ENCODE data around the gene CCDC17. TPM values are rescaled to one million over a fixed set of nuclear protein-coding genes. Genes with fewer than 3 reads are reported as not detected.

The CCDC17 gene
- total RNA-seq (10 to 100 TPM in 2 of 5 donors, 1 to 10 TPM in 2, not detected in 1; 5.1 to 17.1 (median 11.1) TPM), polyA plus RNA-seq (under 1 TPM in 2 of 3 donors, not detected in 1; 0.68 to 0.83 TPM)
- long read RNA-seq, donor 1: 0 reads
- long read RNA-seq, donor 2: 0 reads
- long read RNA-seq, donor 3: 0 reads
- long read RNA-seq, donor 4: 0 reads
- long read RNA-seq, donor 5: 0 reads
- long read RNA-seq, donor 6: 0 reads
- long read RNA-seq, donor 7: 0 reads
- long read RNA-seq, donor 8: 0 reads
- long read RNA-seq, donor 9: 0 reads
- long read RNA-seq, donor 10: 0 reads

DNA sequence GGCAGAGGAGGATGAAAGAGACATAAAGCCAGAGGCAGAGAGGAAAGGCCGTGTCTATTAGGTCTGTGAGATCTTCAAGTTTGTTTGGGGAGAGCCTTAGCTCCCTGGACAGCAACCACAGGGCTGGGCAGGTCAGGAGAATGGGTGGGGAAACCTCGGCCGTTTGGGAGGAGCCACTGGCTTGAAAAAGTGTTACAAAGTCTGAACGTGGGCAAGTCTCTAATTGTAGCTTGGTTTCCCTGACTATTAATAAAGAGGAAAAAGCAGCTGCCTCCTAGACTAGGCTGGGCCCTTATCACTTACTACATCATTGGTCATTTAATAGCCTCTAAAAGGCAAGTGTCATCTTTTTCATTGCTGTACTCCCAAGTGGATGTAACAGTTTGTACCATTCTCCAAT lies at the start of gene CCDC17:
CCDC17 (minus strand) TSS at position 83 of the 400 bp plus-strand sequence. CDS start 145 bp downstream, outside the sequence.
- peaks cover 3 to 32% (median 12%) of the 10 kb centered on the region in 4 donors for H3K4me1 ChIP-seq
- TF ChIP-seq EP300 (IDR thresholded peaks at IDR 0.05) (no peak), POLR2A (IDR thresholded peaks at IDR 0.05) (no peak), POLR2AphosphoS5 (IDR thresholded peaks at IDR 0.05) (no peak)
- TF ChIP-seq, protein P1, sequence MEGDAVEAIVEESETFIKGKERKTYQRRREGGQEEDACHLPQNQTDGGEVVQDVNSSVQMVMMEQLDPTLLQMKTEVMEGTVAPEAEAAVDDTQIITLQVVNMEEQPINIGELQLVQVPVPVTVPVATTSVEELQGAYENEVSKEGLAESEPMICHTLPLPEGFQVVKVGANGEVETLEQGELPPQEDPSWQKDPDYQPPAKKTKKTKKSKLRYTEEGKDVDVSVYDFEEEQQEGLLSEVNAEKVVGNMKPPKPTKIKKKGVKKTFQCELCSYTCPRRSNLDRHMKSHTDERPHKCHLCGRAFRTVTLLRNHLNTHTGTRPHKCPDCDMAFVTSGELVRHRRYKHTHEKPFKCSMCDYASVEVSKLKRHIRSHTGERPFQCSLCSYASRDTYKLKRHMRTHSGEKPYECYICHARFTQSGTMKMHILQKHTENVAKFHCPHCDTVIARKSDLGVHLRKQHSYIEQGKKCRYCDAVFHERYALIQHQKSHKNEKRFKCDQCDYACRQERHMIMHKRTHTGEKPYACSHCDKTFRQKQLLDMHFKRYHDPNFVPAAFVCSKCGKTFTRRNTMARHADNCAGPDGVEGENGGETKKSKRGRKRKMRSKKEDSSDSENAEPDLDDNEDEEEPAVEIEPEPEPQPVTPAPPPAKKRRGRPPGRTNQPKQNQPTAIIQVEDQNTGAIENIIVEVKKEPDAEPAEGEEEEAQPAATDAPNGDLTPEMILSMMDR (IDR thresholded peaks at IDR 0.05): no peak
- peak within 1 kb of the TSS in 2 of 5 donors; percentile 56 to 71 for H3K27ac ChIP-seq
- H3K36me3 ChIP-seq: peaks cover 38 to 91% (median 79%) of the 10 kb centered on the region in 4 donors
- H3K27me3 ChIP-seq: no peaks in the 10 kb centered on the region
- H3K9me3 ChIP-seq: no peaks in the 10 kb centered on the region
- peak in 1 of 2 donors; percentile 19 for DNase-seq
- 31 to 41% (median 35%) methylated on average over 4 of the region's 4 CpGs for WGBS, 5 donors
- intact Hi-C loops (cut with DNase I; ENCODE audit: low total_unique reads): no loop called here
- H3K4me3 ChIP-seq: peak within 1 kb of the TSS in 3 of 4 donors; percentile 13 to 27 (median 17)

DNA sequence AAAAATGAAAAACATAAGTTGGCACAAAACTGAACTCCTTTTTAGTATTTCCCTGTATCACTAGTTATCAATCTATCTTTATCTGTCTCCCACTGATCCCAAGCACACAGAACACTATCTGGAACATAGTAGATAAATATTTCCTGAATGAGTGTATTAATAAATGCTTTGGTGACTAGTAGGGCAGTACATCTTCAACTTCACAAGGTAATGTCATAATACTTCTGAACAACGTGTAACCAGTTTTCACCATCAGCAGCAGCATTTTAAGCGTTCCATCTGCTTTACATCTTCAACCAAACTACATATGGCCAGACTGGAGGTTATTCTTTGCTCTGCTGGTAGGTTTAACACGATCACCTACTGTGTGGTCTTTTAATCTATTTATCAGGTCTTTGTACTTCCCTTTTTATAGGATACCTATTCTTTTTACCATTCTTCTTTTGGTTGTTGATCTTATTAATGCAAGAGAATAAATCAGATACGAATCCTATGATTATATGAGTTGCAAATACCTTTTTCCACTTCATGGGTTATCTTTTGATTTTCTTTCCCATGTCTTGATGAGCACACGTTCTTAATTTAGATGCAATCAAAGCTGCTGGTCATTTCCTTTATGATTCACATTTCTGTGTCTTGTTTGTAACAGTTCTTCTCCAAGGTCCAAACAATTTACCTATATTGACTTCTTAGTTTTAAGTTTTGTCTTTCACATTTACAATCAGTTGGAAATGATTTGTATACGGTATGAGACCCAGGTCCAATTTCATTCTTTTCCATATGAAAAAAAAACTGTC lies 46.2 kb upstream of the CCDC17 start:
- H3K27ac ChIP-seq: peak overlapping the region in 1 of 5 donors; percentile 5
- WGBS, 5 donors: 67 to 76% (median 70%) methylated on average over 6 of the region's 6 CpGs

DNA sequence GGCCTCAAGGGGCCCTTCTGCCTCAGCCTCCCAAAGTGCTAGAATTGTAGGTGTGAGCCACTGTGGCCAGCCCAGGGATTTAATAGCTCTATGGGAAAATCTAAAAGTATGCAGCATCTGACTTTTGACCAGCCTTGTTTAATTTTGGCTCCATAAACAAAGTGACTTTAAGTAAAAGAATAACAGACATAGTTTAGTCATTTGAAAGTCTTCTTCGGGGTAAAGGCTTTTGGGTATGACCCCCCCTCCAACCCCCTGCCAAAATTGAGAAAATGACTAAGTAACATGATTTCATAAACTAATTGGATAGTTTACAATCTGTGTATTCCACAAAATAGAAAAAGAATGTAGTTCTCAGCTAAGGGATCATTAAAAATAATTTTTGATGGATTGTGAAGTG lies 45.5 kb upstream of the CCDC17 start:
- H3K4me1 ChIP-seq: peaks cover 14 to 82% (median 51%) of the 10 kb centered on the region in 4 donors
- intact Hi-C loops (cut with DNase I; ENCODE audit: low total_unique reads): no loop called here
- H3K27me3 ChIP-seq: no peaks in the 10 kb centered on the region
- H3K27ac ChIP-seq: peak overlapping the region in 1 of 5 donors; percentile 37
- no peak overlapping the region for H3K4me3 ChIP-seq
- WGBS, 5 donors: 46 to 67% (median 58%) methylated on average over 1 of the region's 1 CpG
- no peak for TF ChIP-seq POLR2AphosphoS5 (IDR thresholded peaks at IDR 0.05)
- no peak for TF ChIP-seq EP300 (IDR thresholded peaks at IDR 0.05)
- no peak for TF ChIP-seq POLR2A (IDR thresholded peaks at IDR 0.05)
- TF ChIP-seq, protein P1 (IDR thresholded peaks at IDR 0.05): no peak
- peaks cover 0 to 1% (median under 1%) of the 10 kb centered on the region in 4 donors for H3K36me3 ChIP-seq
- H3K9me3 ChIP-seq: no peaks in the 10 kb centered on the region
- DNase-seq: no peak

More for the DNA sequence above, 46.2 kb upstream of the CCDC17 start:
- H3K9me3 ChIP-seq: no peaks in the 10 kb centered on the region
- H3K36me3 ChIP-seq: peaks cover 0 to 6% (median 2%) of the 10 kb centered on the region in 4 donors
- peaks cover 18 to 89% (median 57%) of the 10 kb centered on the region in 4 donors for H3K4me1 ChIP-seq
- intact Hi-C loops (cut with DNase I; ENCODE audit: low total_unique reads): no loop called here
- no peaks in the 10 kb centered on the region for H3K27me3 ChIP-seq
- H3K4me3 ChIP-seq: no peak overlapping the region
- no peak for DNase-seq
- TF ChIP-seq EP300 (IDR thresholded peaks at IDR 0.05): no peak
- no peak for TF ChIP-seq POLR2A (IDR thresholded peaks at IDR 0.05)
- TF ChIP-seq, protein P1 (IDR thresholded peaks at IDR 0.05): no peak
- TF ChIP-seq POLR2AphosphoS5 (IDR thresholded peaks at IDR 0.05): no peak

- Histone ChIP-seq H3K36me3 (no peaks in the 10 kb centered on the region), H3K27me3 (no peaks in the 10 kb centered on the region), H3K4me3 (no peak overlapping the region), H3K27ac (no peak overlapping the region), H3K4me1 (peaks cover 14 to 78% (median 47%) of the 10 kb centered on the region in 4 donors), H3K9me3 (no peaks in the 10 kb centered on the region)
- intact Hi-C loops (cut with DNase I; ENCODE audit: low total_unique reads): no loop called here
- TF ChIP-seq, protein P1 (IDR thresholded peaks at IDR 0.05): no peak
- TF ChIP-seq EP300 (IDR thresholded peaks at IDR 0.05): no peak
- no peak for TF ChIP-seq POLR2AphosphoS5 (IDR thresholded peaks at IDR 0.05)
- TF ChIP-seq POLR2A (IDR thresholded peaks at IDR 0.05): no peak
- 90 to 100% (median 94%) methylated on average over 4 of the region's 4 CpGs for WGBS, 5 donors
- no peak for DNase-seq
Measured at GRCh38 chr1:45668526-45668925, 44.7 kb upstream of the CCDC17 start.
